ENCODE results near the gene LYZL2. TPM values are rescaled to one million over a fixed set of nuclear protein-coding genes. Genes with fewer than 3 reads are reported as not detected.

The LYZL2 gene
- total and polyA plus RNA-seq, 2 of the 8 experiments (the other 6 are each of a cell fraction or from before 2014, with no cell fraction given) = not detected

DNA sequence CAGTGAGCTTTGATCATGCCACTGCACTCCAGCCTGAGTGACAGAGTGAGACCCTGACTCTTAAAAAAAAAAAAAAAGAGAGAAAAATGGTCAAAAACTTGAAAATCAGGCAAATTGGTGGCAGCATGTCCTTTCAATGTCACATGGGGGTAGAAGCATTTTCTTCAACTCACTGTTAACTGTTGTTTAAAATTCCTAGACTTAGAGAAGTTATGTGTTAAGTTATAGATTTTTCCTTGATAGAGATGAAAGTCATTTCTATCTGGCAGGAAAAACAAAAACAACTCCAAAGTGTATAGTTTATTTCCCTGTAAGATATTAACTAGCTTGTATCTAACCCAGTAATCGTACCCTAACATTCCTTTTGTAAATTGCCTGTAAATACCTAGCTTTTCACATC lies 26.8 kb downstream of the LYZL2 start:
- 96% methylated on average over 1 of the region's 1 CpG; no CpG with 5 or more reads in 1 of the 2 experiments for WGBS, 2 experiments (ENCODE audit: extremely low coverage in 1 of 2, insufficient coverage in 1 of 2, insufficient read length in 1 of 2, insufficient replicate concordance in 2 of 2, low coverage in 1 of 2, low lambda C conversion rate in 2 of 2, missing lambda C conversion rate in 1 of 2)
- no peak overlapping the region for H4K91ac ChIP-seq (replicated peaks; ENCODE audit: insufficient read length, low read length)
- H3K79me1 ChIP-seq (ENCODE audit: low read depth, low read length) = no peaks in the 10 kb centered on the region
- H3K9ac ChIP-seq (replicated peaks in 1 of 4; ENCODE audit: extremely low read depth in 1 of 4, low read depth in 3 of 4, low read length in 3 of 4) = no peak overlapping the region
- H3K14ac ChIP-seq (ENCODE audit: insufficient read length) = no peak overlapping the region
- DNase-seq (ENCODE audit: low read depth in 1 of 2, low spot score in 2 of 2) = no peak
- no peaks in the 10 kb centered on the region for H3K9me3 ChIP-seq (ENCODE audit: insufficient read depth in 2 of 2, low read depth in 1 of 2, low read length in 1 of 2)
- H3K4me1 ChIP-seq (replicated peaks in 1 of 4; ENCODE audit: control insufficient read depth in 3 of 4, insufficient read depth in 4 of 4, low read length in 3 of 4) = peaks cover 1 to 6% (median 4%) of the 10 kb centered on the region in 4 experiments; a peak in 5 of 7 replicates
- POLR2A ChIA-PET (ENCODE audit: partially characterized antibody) = no interaction called here
- CTCF ChIA-PET (ENCODE audit: partially characterized antibody) = interaction anchor here (1.6 to 2.3 kb wide), 2 partner anchors 11 to 69 kb away, joined by 5 to 11 read pairs; no protein-coding TSS in a partner anchor
- H3K4me2 ChIP-seq (ENCODE audit: insufficient read depth in 1 of 2, low read depth in 2 of 2, low read length in 2 of 2) = no peak overlapping the region
- H3K27me3 ChIP-seq (replicated peaks in 1 of 4; ENCODE audit: control insufficient read depth in 3 of 4, extremely low read depth in 1 of 4, insufficient read depth in 3 of 4, low read length in 3 of 4) = peaks cover 1 to 15% (median 5%) of the 10 kb centered on the region in 4 experiments
- no peak overlapping the region for H4K8ac ChIP-seq (ENCODE audit: extremely low read depth, insufficient read depth, low read length)
- H3K36me3 ChIP-seq (ENCODE audit: control insufficient read depth in 2 of 4, insufficient read depth in 4 of 4, low read length in 3 of 4) = no peaks in the 10 kb centered on the region
- no peak overlapping the region for H2BK20ac ChIP-seq (ENCODE audit: low read length)
- no peak overlapping the region for H3K23ac ChIP-seq (ENCODE audit: insufficient read length)
- H3K4me3 ChIP-seq (ENCODE audit: extremely low read depth in 1 of 4, insufficient read depth in 2 of 4, low read depth in 3 of 4, low read length in 4 of 4) = no peak overlapping the region
- H3K27ac ChIP-seq (ENCODE audit: low read depth, low read length) = no peak overlapping the region
- no peak for FAIRE-seq
- no peak overlapping the region for H4K5ac ChIP-seq (ENCODE audit: insufficient read length, low read depth, low read length)
- H2BK120ac ChIP-seq (replicated peaks; ENCODE audit: low read depth, low read length) = no peak overlapping the region
- H2BK12ac ChIP-seq (ENCODE audit: low read depth, low read length) = no peak overlapping the region
- no peak overlapping the region for H2AK5ac ChIP-seq (ENCODE audit: low read depth, low read length)
- H3K56ac ChIP-seq (replicated peaks; ENCODE audit: insufficient read length, low read depth, low read length) = no peak overlapping the region
- no peak overlapping the region for H2AFZ ChIP-seq (ENCODE audit: low read length)
- H3K4ac ChIP-seq (replicated peaks; ENCODE audit: insufficient read length, low read depth, low read length) = no peak overlapping the region
- no peak overlapping the region for H3K18ac ChIP-seq (ENCODE audit: extremely low read depth, low read length)
- no peak overlapping the region for H2BK5ac ChIP-seq (ENCODE audit: low read depth, low read length)
- H4K20me1 ChIP-seq (replicated peaks in 1 of 2; ENCODE audit: control insufficient read depth in 1 of 2, insufficient read depth in 2 of 2, low read length in 2 of 2) = no peaks in the 10 kb centered on the region
- H2BK15ac ChIP-seq (ENCODE audit: low read length) = no peak overlapping the region
- no peaks in the 10 kb centered on the region for H3K23me2 ChIP-seq (ENCODE audit: low read depth, low read length)
- no peaks in the 10 kb centered on the region for H3K79me2 ChIP-seq (ENCODE audit: control insufficient read depth in 1 of 2, insufficient read depth in 2 of 2, low read length in 2 of 2)
- TF ChIP-seq CTBP2 (IDR thresholded peaks at IDR 0.05; ENCODE audit: borderline replicate concordance, insufficient read depth, insufficient read length, low read length) (no peak), SP4 (IDR thresholded peaks at IDR 0.05; ENCODE audit: low read length) (no peak), BRCA1 (IDR thresholded peaks at IDR 0.05; ENCODE audit: low read depth, low read length) (no peak), POLR2AphosphoS5 (IDR thresholded peaks at IDR 0.05; ENCODE audit: low read depth, low read length) (no peak), FOSL1 (IDR thresholded peaks at IDR 0.05; ENCODE audit: insufficient read depth, low read depth, low read length) (no peak), CHD1 (IDR thresholded peaks at IDR 0.05; ENCODE audit: low read depth, low read length) (no peak), TEAD4 (IDR thresholded peaks at IDR 0.05; ENCODE audit: low read depth, low read length) (no peak), GTF2F1 (IDR thresholded peaks at IDR 0.05; ENCODE audit: borderline replicate concordance, low read depth, low read length) (no peak), TBP (IDR thresholded peaks at IDR 0.05; ENCODE audit: low read depth, low read length) (no peak), KDM1A (IDR thresholded peaks at IDR 0.05; ENCODE audit: borderline replicate concordance, low read length) (no peak)
- TF ChIP-seq, protein P1, sequence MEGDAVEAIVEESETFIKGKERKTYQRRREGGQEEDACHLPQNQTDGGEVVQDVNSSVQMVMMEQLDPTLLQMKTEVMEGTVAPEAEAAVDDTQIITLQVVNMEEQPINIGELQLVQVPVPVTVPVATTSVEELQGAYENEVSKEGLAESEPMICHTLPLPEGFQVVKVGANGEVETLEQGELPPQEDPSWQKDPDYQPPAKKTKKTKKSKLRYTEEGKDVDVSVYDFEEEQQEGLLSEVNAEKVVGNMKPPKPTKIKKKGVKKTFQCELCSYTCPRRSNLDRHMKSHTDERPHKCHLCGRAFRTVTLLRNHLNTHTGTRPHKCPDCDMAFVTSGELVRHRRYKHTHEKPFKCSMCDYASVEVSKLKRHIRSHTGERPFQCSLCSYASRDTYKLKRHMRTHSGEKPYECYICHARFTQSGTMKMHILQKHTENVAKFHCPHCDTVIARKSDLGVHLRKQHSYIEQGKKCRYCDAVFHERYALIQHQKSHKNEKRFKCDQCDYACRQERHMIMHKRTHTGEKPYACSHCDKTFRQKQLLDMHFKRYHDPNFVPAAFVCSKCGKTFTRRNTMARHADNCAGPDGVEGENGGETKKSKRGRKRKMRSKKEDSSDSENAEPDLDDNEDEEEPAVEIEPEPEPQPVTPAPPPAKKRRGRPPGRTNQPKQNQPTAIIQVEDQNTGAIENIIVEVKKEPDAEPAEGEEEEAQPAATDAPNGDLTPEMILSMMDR (IDR thresholded peaks at IDR 0.05; ENCODE audit: control extremely low read depth in 1 of 3, insufficient read depth in 1 of 3, low read depth in 1 of 3, low read length in 3 of 3) = no peak
- TF ChIP-seq, protein P2, sequence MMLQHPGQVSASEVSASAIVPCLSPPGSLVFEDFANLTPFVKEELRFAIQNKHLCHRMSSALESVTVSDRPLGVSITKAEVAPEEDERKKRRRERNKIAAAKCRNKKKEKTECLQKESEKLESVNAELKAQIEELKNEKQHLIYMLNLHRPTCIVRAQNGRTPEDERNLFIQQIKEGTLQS (IDR thresholded peaks at IDR 0.05; ENCODE audit: insufficient read depth, low read depth, low read length) = no peak
